CD4-positive, alpha-beta T cell treated with Interleukin-17A for 4 hours (primary cell): ENCODE results near the gene P2RX4.
"Not testable (repeated sequence)": the region's sequence is repeated elsewhere in the genome, so short reads cannot be mapped to it uniquely, and the experiment has no call there.

Source experiments
- DNase-seq: peaks from one replicate; pipeline ENCODE4 v3.0.0-alpha.2; 2020; ENCODE audit warnings: mixed read lengths

P2RX4 gene

GRCh38 chr12:121279507-121279915 is 69.6 kb downstream of the P2RX4 start:
- DNase-seq, result no peak

- not testable (repeated sequence) for DNase-seq
These were observed 70.6 kb downstream of the P2RX4 start for GRCh38 chr12:121280531-121280930.

GRCh38 chr12:121281116-121281515 is 71.2 kb downstream of the P2RX4 start:
- DNase-seq, result not testable (repeated sequence)

- no peak for DNase-seq
These were observed 72.3 kb downstream of the P2RX4 start for GRCh38 chr12:121282072-121282742.

GRCh38 chr12:121282910-121283309 is 73.0 kb downstream of the P2RX4 start:
- DNase-seq, result not testable (repeated sequence)

GRCh38 chr12:121283388-121283787 is 73.5 kb downstream of the P2RX4 start:
- DNase-seq, result no peak
